ENCODE data around the gene SH2D7. TPM values are rescaled to one million over a fixed set of nuclear protein-coding genes. Genes with fewer than 3 reads are reported as not detected.

SH2D7 gene
- total RNA-seq, 1 experiment from 2014 or later, result not detected

GRCh38 chr15:78046796-78047341 lies 45.5 kb upstream of the SH2D7 start:
- CTCF ChIA-PET, result interaction anchor here (0.8 kb wide), 1 partner anchor 39 kb away, joined by 3 read pairs; no protein-coding TSS in a partner anchor
- ATAC-seq (no peak), DNase-seq (ENCODE audit: low spot score) (no peak)
- Mint-ChIP-seq H3K27me3 (ENCODE audit: low read depth) (no peaks in the 10 kb centered on the region), H3K9me3 (no peaks in the 10 kb centered on the region), H3K4me1 (peaks cover 12% of the 10 kb centered on the region), H3K4me3 (no peak overlapping the region), H3K27ac (peak overlapping the region; percentile 77), H3K36me3 (peaks cover 7% of the 10 kb centered on the region)
- TF ChIP-seq ZNF232 (CRISPR knock-in tag; IDR thresholded peaks at IDR 0.05), result no peak
- TF ChIP-seq TP53 (CRISPR knock-in tag; IDR thresholded peaks at IDR 0.05), result no peak
- TF ChIP-seq, protein P1, sequence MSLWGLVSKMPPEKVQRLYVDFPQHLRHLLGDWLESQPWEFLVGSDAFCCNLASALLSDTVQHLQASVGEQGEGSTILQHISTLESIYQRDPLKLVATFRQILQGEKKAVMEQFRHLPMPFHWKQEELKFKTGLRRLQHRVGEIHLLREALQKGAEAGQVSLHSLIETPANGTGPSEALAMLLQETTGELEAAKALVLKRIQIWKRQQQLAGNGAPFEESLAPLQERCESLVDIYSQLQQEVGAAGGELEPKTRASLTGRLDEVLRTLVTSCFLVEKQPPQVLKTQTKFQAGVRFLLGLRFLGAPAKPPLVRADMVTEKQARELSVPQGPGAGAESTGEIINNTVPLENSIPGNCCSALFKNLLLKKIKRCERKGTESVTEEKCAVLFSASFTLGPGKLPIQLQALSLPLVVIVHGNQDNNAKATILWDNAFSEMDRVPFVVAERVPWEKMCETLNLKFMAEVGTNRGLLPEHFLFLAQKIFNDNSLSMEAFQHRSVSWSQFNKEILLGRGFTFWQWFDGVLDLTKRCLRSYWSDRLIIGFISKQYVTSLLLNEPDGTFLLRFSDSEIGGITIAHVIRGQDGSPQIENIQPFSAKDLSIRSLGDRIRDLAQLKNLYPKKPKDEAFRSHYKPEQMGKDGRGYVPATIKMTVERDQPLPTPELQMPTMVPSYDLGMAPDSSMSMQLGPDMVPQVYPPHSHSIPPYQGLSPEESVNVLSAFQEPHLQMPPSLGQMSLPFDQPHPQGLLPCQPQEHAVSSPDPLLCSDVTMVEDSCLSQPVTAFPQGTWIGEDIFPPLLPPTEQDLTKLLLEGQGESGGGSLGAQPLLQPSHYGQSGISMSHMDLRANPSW (CRISPR knock-in tag; conservative IDR thresholded peaks at IDR 0.05; ENCODE audit: low read depth), result no peak
- no peak for TF ChIP-seq AFF4 (CRISPR knock-in tag; IDR thresholded peaks at IDR 0.05; ENCODE audit: borderline replicate concordance)
- no peak for TF ChIP-seq NFYB (CRISPR knock-in tag; conservative IDR thresholded peaks at IDR 0.05; ENCODE audit: low read depth)
- TF ChIP-seq FOXK1 (CRISPR knock-in tag; IDR thresholded peaks at IDR 0.05), result no peak
- TF ChIP-seq HMGXB4 (CRISPR knock-in tag; IDR thresholded peaks at IDR 0.05), result no peak
- TF ChIP-seq PRRX2 (CRISPR knock-in tag; IDR thresholded peaks at IDR 0.05), result no peak
- TF ChIP-seq GTF2I (CRISPR knock-in tag; conservative IDR thresholded peaks at IDR 0.05), result no peak
- TF ChIP-seq TCF7 (CRISPR knock-in tag; IDR thresholded peaks at IDR 0.05; ENCODE audit: low read depth), result no peak
- POLR2A ChIA-PET, result no interaction called here

- DNase-seq (ENCODE audit: low spot score), result no peak
- Mint-ChIP-seq H3K4me3 (no peak overlapping the region), H3K27ac (0 out of 2 replicates have a peak overlapping the region, but pooled peaks have one; percentile 21), H3K4me1 (peaks cover 21% of the 10 kb centered on the region), H3K27me3 (ENCODE audit: low read depth) (no peaks in the 10 kb centered on the region), H3K36me3 (peaks cover 7% of the 10 kb centered on the region), H3K9me3 (no peaks in the 10 kb centered on the region)
- ATAC-seq, result no peak
- POLR2A ChIA-PET, result no interaction called here
- TF ChIP-seq E2F1 (CRISPR knock-in tag; IDR thresholded peaks at IDR 0.05) (no peak), HMGA2 (CRISPR knock-in tag; IDR thresholded peaks at IDR 0.05) (no peak), PREB (CRISPR knock-in tag; IDR thresholded peaks at IDR 0.05; ENCODE audit: borderline replicate concordance) (no peak), ZNF232 (CRISPR knock-in tag; IDR thresholded peaks at IDR 0.05) (no peak), TCF7 (CRISPR knock-in tag; IDR thresholded peaks at IDR 0.05; ENCODE audit: low read depth) (no peak), ZNF121 (CRISPR knock-in tag; IDR thresholded peaks at IDR 0.05) (no peak), NR3C1 (CRISPR knock-in tag; conservative IDR thresholded peaks at IDR 0.05; ENCODE audit: low read depth) (no peak), ELF4 (CRISPR knock-in tag; IDR thresholded peaks at IDR 0.05; ENCODE audit: low read depth) (no peak)
- TF ChIP-seq, protein P2, sequence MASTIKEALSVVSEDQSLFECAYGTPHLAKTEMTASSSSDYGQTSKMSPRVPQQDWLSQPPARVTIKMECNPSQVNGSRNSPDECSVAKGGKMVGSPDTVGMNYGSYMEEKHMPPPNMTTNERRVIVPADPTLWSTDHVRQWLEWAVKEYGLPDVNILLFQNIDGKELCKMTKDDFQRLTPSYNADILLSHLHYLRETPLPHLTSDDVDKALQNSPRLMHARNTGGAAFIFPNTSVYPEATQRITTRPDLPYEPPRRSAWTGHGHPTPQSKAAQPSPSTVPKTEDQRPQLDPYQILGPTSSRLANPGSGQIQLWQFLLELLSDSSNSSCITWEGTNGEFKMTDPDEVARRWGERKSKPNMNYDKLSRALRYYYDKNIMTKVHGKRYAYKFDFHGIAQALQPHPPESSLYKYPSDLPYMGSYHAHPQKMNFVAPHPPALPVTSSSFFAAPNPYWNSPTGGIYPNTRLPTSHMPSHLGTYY (CRISPR knock-in tag; IDR thresholded peaks at IDR 0.05), result no peak
- CTCF ChIA-PET, result interaction anchor here (0.8 kb wide), 1 partner anchor 41 kb away, joined by 3 read pairs; no protein-coding TSS in a partner anchor
These were observed 44.4 kb upstream of the SH2D7 start for GRCh38 chr15:78047761-78048627.
